ENCODE measurements around the gene MAP3K8. TPM values are rescaled to one million over a fixed set of nuclear protein-coding genes. Genes with fewer than 3 reads are reported as not detected.
A peak's percentile ranks its signal among the peaks of the same experiment; 100 is the strongest.

The MAP3K8 gene
- total RNA-seq, 2 donors from 2014 or later, result 10.2 to 11.7 TPM

DNA sequence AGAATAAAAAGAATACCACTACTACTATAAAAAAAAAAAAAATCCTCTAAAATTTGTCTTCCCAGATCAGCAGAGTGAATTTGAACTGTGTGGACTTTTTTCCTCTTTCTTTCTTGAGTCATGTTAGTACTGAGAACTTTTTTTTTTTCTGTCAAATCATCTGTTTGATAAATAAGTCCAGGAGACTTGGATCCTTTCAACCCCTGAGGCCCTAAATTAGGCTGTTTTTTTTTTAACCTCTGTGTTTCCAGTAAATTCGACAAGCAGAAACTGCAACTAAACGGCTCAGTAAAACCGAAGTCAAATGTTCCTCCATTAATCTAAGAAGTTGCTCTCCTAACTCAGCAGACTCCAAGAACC is 2.7 kb downstream of the MAP3K8 start:
- Histone ChIP-seq H3K4me3 (ENCODE audit: low read length) (peak overlapping the region; percentile 91), H3K9me3 (ENCODE audit: control insufficient read depth, low read length) (no peaks in the 10 kb centered on the region), H3K9ac (ENCODE audit: extremely low read depth, low read length, poor library complexity, severe bottlenecking) (peak overlapping the region; percentile 92), H3K27ac (ENCODE audit: low read depth, low read length) (peak overlapping the region; percentile 24), H3K27me3 (ENCODE audit: control insufficient read depth, insufficient read depth, low read length, poor library complexity, severe bottlenecking) (no peaks in the 10 kb centered on the region), H3K36me3 (ENCODE audit: control insufficient read depth, insufficient read depth, low read length) (peaks cover 43% of the 10 kb centered on the region), H3K4me1 (ENCODE audit: control insufficient read depth, insufficient read depth, low read length) (peaks cover 10% of the 10 kb centered on the region)
- H3K36me3 Mint-ChIP-seq (ENCODE audit: low read depth), result peaks cover 21% of the 10 kb centered on the region
- no peak for DNase-seq
- peaks cover 4% of the 10 kb centered on the region for H3K27me3 Mint-ChIP-seq (ENCODE audit: insufficient read depth)
- WGBS, 2 experiments (ENCODE audit: insufficient coverage in 1 of 2, insufficient read length in 1 of 2), result 47 to 51% methylated on average over 3 of the region's 3 CpGs
- peak overlapping the region; percentile 88 for H3K4me3 Mint-ChIP-seq
- no peak overlapping the region for H3K27ac Mint-ChIP-seq
- H3K4me1 Mint-ChIP-seq, result peaks cover 40% of the 10 kb centered on the region
- H3K9me3 Mint-ChIP-seq, result no peaks in the 10 kb centered on the region
- no peak for TF ChIP-seq CTCF (conservative IDR thresholded peaks at IDR 0.05)

DNA sequence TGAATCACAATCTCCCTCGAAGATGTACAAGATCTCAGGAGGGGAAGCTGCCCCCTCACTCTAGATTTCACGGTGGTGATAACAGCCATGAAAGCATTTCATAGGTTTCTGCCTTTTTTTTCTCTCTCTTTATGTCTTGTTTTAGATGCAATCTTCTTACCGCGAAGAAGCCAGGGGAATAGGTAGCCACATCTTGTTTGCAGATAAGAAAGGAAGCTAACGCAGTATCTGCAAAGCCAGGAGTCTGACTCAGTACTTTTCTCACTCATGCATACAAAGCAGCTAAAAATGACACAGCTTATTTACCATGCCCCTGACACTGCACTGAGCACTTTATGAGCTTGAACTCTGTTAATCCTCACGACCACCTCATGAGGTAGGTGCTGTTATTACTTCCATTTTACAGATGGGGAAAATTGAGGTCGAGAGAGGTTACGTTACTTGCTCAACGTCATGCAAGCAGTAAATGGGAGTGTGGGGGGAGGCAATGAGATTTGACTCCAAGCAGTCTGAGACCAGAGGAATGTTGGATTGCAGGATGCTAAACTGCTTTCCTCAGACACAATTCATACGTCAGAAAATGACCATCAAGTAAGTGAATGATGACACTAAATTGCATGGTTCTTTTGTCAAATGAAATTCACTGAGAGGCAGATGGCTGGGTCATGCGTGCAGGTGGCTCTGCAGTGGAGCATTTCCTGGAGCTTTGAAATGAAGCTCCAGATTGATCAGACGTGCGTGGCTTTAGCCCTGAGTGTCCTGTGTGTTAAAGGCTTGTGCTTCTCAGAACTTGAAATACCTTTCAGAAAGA is 3.3 kb downstream of the MAP3K8 start:
- Mint-ChIP-seq H3K27ac (no peak overlapping the region), H3K4me3 (peak overlapping the region; percentile 88), H3K9me3 (no peaks in the 10 kb centered on the region), H3K27me3 (ENCODE audit: insufficient read depth) (peaks cover 4% of the 10 kb centered on the region), H3K36me3 (ENCODE audit: low read depth) (peaks cover 24% of the 10 kb centered on the region), H3K4me1 (peaks cover 40% of the 10 kb centered on the region)
- no peak for TF ChIP-seq CTCF (conservative IDR thresholded peaks at IDR 0.05)
- Histone ChIP-seq H3K9ac (ENCODE audit: extremely low read depth, low read length, poor library complexity, severe bottlenecking) (peak overlapping the region; percentile 92), H3K36me3 (ENCODE audit: control insufficient read depth, insufficient read depth, low read length) (peaks cover 49% of the 10 kb centered on the region), H3K27ac (ENCODE audit: low read depth, low read length) (no peak overlapping the region), H3K27me3 (ENCODE audit: control insufficient read depth, insufficient read depth, low read length, poor library complexity, severe bottlenecking) (no peaks in the 10 kb centered on the region), H3K4me1 (ENCODE audit: control insufficient read depth, insufficient read depth, low read length) (peaks cover 10% of the 10 kb centered on the region), H3K4me3 (ENCODE audit: low read length) (peak overlapping the region; percentile 91), H3K9me3 (ENCODE audit: control insufficient read depth, low read length) (no peaks in the 10 kb centered on the region)
- WGBS, 2 experiments (ENCODE audit: insufficient coverage in 1 of 2, insufficient read length in 1 of 2), result 62 to 73% methylated on average over 11 to 13 of the region's 13 CpGs
- no peak for DNase-seq

GRCh38 chr10:30438021-30438850 is 4.3 kb downstream of the MAP3K8 start:
- Mint-ChIP-seq H3K36me3 (ENCODE audit: low read depth) (peaks cover 25% of the 10 kb centered on the region), H3K27ac (no peak overlapping the region), H3K9me3 (no peaks in the 10 kb centered on the region), H3K4me3 (no peak overlapping the region), H3K27me3 (ENCODE audit: insufficient read depth) (peaks cover 4% of the 10 kb centered on the region), H3K4me1 (peaks cover 36% of the 10 kb centered on the region)
- no peak overlapping the region for H3K9ac ChIP-seq (ENCODE audit: extremely low read depth, low read length, poor library complexity, severe bottlenecking)
- peaks cover 59% of the 10 kb centered on the region for H3K36me3 ChIP-seq (ENCODE audit: control insufficient read depth, insufficient read depth, low read length)
- no peak for TF ChIP-seq CTCF (conservative IDR thresholded peaks at IDR 0.05)
- H3K27ac ChIP-seq (ENCODE audit: low read depth, low read length), result no peak overlapping the region
- 73 to 77% methylated on average over 5 of the region's 5 CpGs for WGBS, 2 experiments (ENCODE audit: insufficient coverage in 1 of 2, insufficient read length in 1 of 2)
- peaks cover 10% of the 10 kb centered on the region for H3K4me1 ChIP-seq (ENCODE audit: control insufficient read depth, insufficient read depth, low read length)
- no peaks in the 10 kb centered on the region for H3K9me3 ChIP-seq (ENCODE audit: control insufficient read depth, low read length)
- H3K27me3 ChIP-seq (ENCODE audit: control insufficient read depth, insufficient read depth, low read length, poor library complexity, severe bottlenecking), result no peaks in the 10 kb centered on the region
- DNase-seq, result no peak
- peak overlapping the region; percentile 91 for H3K4me3 ChIP-seq (ENCODE audit: low read length)
